Ovary (tissue), 9 donors: ENCODE data around the gene APOA1. TPM values are rescaled to one million over a fixed set of nuclear protein-coding genes. Genes with fewer than 3 reads are reported as not detected.
A peak's percentile ranks its signal among the peaks of the same experiment; 100 is the strongest.

Experiments used
- DNase-seq, 5 donors: peaks; one replicate each; pipeline ENCODE4 v3.0.0-alpha.2; 2019 to 2020
- H3K27ac ChIP-seq, 2 donors: fragments of 200-600 bp; one replicate each; pipeline versions ENCODE4 v1.5.1 to v1.8.0; 2019 to 2022
- H3K27me3 ChIP-seq: fragments of 200-600 bp; one replicate; pipeline ENCODE4 v1.8.0; 2022
- H3K36me3 ChIP-seq: fragments of 200-600 bp; sonication (generic); one replicate; pipeline ENCODE4 v1.5.1; 2019
- H3K4me1 ChIP-seq: one replicate; pipeline ENCODE4 v1.8.1; 2013; ENCODE audit warnings: mild to moderate bottlenecking, moderate library complexity; ENCODE audit not compliant: insufficient read depth
- H3K4me3 ChIP-seq: fragments of 200-600 bp; sonication (generic); one replicate; pipeline ENCODE4 v1.5.1; 2017
- H3K9me3 ChIP-seq, 2 donors: fragments of 200-600 bp in 1 of 2; sonication (generic) in 1 of 2; one replicate each; pipeline versions ENCODE4 v1.5.1 to v1.8.1; 2013 to 2019; ENCODE audit warnings: mild to moderate bottlenecking in 1 of 2, moderate library complexity in 1 of 2
- CTCF ChIP-seq, 3 donors: fragments of 450-650 bp in 2 of 3; fragments of 200-600 bp in 1 of 3; IDR thresholded peaks; one replicate each; pipeline versions ENCODE4 v1.5.1 to v1.8.0; 2016 to 2022; ENCODE audit warnings: antibody characterized with exemption in 3 of 3, mild to moderate bottlenecking in 1 of 3
- EP300 ChIP-seq: sonication (generic); formaldehyde crosslinking; IDR thresholded peaks from one replicate; pipeline ENCODE4 v1.6.1; 2017; ENCODE audit warnings: antibody characterized with exemption
- POLR2A ChIP-seq: fragments of 450-650 bp; IDR thresholded peaks from one replicate; pipeline ENCODE4 v1.6.1; 2017; ENCODE audit warnings: antibody characterized with exemption, mild to moderate bottlenecking, moderate library complexity
- WGBS, 3 donors: extraction: QIAGEN DNeasy Blood & Tissue Kit in 1 of 3; methylation state at CpG; one replicate each; pipeline versions ENCODE4 v1.1.5 to v1.1.7; 2013 to 2017; 5-methylcytosine and 5-hydroxymethylcytosine counted together
- intact Hi-C, 4 donors: fragments of 100-400 bp; cut with DNase I; formaldehyde crosslinking; loops; one replicate each; pipeline versions ENCODE4 v1.11.0 to v1.15.1; 2022 to 2023
- polyA plus RNA-seq, 2 donors: library from polyadenylated mRNA; stranded (reverse); fragments of 200-250 nt in 1 of 2; fragments of 350-450 nt in 1 of 2; fragmentation: Illumina TruSeq in 1 of 2; extraction: RNeasy Lipid Tissue Mini Kit (QIAGEN cat#74804) in 1 of 2; gene quantifications; one replicate each; pipeline ENCODE4 v1.2.3, GENCODE V29; 2013 to 2014
- total RNA-seq, 7 donors: library from RNA; depleted of rRNA in 2 of 7; stranded (reverse); fragments of >200 nt in 2 of 7; fragmentation: NEBNext Ultra II Directional in 3 of 7; extraction: Animal tissue kit (Norgen Biotek cat#: 25700) in 3 of 7; gene quantifications; one replicate each; pipeline versions ENCODE4 v1.1.0 to v1.2.4, GENCODE V29; 2016 to 2023
- donor health status: DM: no; HTN: no; CAD: no; lungs with moderate emphysema.
- donor health status: DM: no; HTN: no; CAD: no.
- donor health status: Bipolar disorder and iron deficiency.
- donor health status: DM: yes; HTN: yes; CAD: no.
- donor health status: DM: no; HTN: no; CAD: no.
- donor health status: DM: yes; HTN: yes; CAD: no.

The APOA1 gene
- total and polyA plus RNA-seq, 9 donors, result 5.3 to 42.8 (median 19.0) TPM

- no peak overlapping the region for H3K27ac ChIP-seq
- peaks cover 7% of the 10 kb centered on the region for H3K4me1 ChIP-seq
- TF ChIP-seq POLR2A, result no peak
- no peak for TF ChIP-seq CTCF (IDR thresholded peaks at IDR 0.05)
- TF ChIP-seq EP300, result no peak
- 91 to 94% (median 92%) methylated on average over 5 of the region's 5 CpGs for WGBS, 3 donors
- intact Hi-C loops, result loop anchor here in 1 of 4 donors (10.0 kb wide), 1 partner anchor 368 kb away; no protein-coding TSS in a partner anchor
- no peaks in the 10 kb centered on the region for H3K27me3 ChIP-seq
- DNase-seq, result no peak
- H3K4me3 ChIP-seq, result no peak overlapping the region
- H3K9me3 ChIP-seq, result no peaks in the 10 kb centered on the region
- H3K36me3 ChIP-seq, result no peaks in the 10 kb centered on the region
These were observed 19.0 kb upstream of the APOA1 start for GRCh38 chr11:116856423-116856822.

- intact Hi-C loops, result loop anchor here in 1 of 4 donors (10.0 kb wide), 1 partner anchor 369 kb away; no protein-coding TSS in a partner anchor
- no peak for DNase-seq
- Histone ChIP-seq H3K27me3 (no peaks in the 10 kb centered on the region), H3K27ac (no peak overlapping the region), H3K9me3 (no peaks in the 10 kb centered on the region), H3K4me3 (no peak overlapping the region), H3K36me3 (no peaks in the 10 kb centered on the region), H3K4me1 (peaks cover 9% of the 10 kb centered on the region)
- WGBS, 3 donors, result 90 to 95% (median 95%) methylated on average over 7 of the region's 7 CpGs
- TF ChIP-seq POLR2A (no peak), EP300 (no peak), CTCF (IDR thresholded peaks at IDR 0.05) (no peak)
These were observed 18.0 kb upstream of the APOA1 start for GRCh38 chr11:116855413-116855812.

- intact Hi-C loops, result loop anchor here in 1 of 4 donors (10.0 kb wide), 1 partner anchor 371 kb away; no protein-coding TSS in a partner anchor
- TF ChIP-seq EP300, result no peak
- TF ChIP-seq CTCF (IDR thresholded peaks at IDR 0.05), result no peak
- TF ChIP-seq POLR2A, result no peak
- Histone ChIP-seq H3K9me3 (no peaks in the 10 kb centered on the region), H3K27me3 (no peaks in the 10 kb centered on the region), H3K4me1 (peaks cover 12% of the 10 kb centered on the region), H3K36me3 (no peaks in the 10 kb centered on the region), H3K27ac (no peak overlapping the region), H3K4me3 (no peak overlapping the region)
- 81 to 92% (median 82%) methylated on average over 6 of the region's 6 CpGs for WGBS, 3 donors
- DNase-seq, result no peak
These were observed 16.1 kb upstream of the APOA1 start for GRCh38 chr11:116853461-116854073.

- DNase-seq, result peak; percentile 50 to 79 (median 71)
- TF ChIP-seq CTCF (IDR thresholded peaks at IDR 0.05) (no peak), POLR2A (no peak), EP300 (no peak)
- WGBS, 3 donors, result 26 to 29% (median 26%) methylated on average over 5 of the region's 5 CpGs
- intact Hi-C loops, result loop anchor here in 1 of 4 donors (10.0 kb wide), 1 partner anchor 372 kb away; no protein-coding TSS in a partner anchor
- no peaks in the 10 kb centered on the region for H3K9me3 ChIP-seq
- H3K4me1 ChIP-seq, result peaks cover 12% of the 10 kb centered on the region
- no peaks in the 10 kb centered on the region for H3K36me3 ChIP-seq
- H3K27me3 ChIP-seq, result no peaks in the 10 kb centered on the region
- no peak overlapping the region for H3K4me3 ChIP-seq
- peak overlapping the region in 1 of 2 donors; percentile 14 for H3K27ac ChIP-seq
These were observed 15.0 kb upstream of the APOA1 start for GRCh38 chr11:116852261-116853031.
